ENCODE results near the gene DIS3L2.

- TF ChIP-seq, protein P1, sequence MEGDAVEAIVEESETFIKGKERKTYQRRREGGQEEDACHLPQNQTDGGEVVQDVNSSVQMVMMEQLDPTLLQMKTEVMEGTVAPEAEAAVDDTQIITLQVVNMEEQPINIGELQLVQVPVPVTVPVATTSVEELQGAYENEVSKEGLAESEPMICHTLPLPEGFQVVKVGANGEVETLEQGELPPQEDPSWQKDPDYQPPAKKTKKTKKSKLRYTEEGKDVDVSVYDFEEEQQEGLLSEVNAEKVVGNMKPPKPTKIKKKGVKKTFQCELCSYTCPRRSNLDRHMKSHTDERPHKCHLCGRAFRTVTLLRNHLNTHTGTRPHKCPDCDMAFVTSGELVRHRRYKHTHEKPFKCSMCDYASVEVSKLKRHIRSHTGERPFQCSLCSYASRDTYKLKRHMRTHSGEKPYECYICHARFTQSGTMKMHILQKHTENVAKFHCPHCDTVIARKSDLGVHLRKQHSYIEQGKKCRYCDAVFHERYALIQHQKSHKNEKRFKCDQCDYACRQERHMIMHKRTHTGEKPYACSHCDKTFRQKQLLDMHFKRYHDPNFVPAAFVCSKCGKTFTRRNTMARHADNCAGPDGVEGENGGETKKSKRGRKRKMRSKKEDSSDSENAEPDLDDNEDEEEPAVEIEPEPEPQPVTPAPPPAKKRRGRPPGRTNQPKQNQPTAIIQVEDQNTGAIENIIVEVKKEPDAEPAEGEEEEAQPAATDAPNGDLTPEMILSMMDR (conservative IDR thresholded peaks at IDR 0.05) = no peak
- no peak for TF ChIP-seq EZH2 (IDR thresholded peaks at IDR 0.05; ENCODE audit: low read depth)
Measured at GRCh38 chr2:232328032-232328422, 366.5 kb downstream of the DIS3L2 start.
